GM18498 (cell line): Measurements from ENCODE around the gene YY1.
"Not testable (repeated sequence)": the region's sequence is repeated elsewhere in the genome, so short reads cannot be mapped to it uniquely, and the experiment has no call there.

ENCODE experiments used
- ATAC-seq: cut with Tn5 transposase; IDR thresholded peaks from one replicate; pipeline ENCODE4 v1.9.1; 2021; ENCODE audit warnings: mild to moderate bottlenecking, moderate library complexity; ENCODE audit not compliant: unreplicated experiment

Gene YY1

DNA sequence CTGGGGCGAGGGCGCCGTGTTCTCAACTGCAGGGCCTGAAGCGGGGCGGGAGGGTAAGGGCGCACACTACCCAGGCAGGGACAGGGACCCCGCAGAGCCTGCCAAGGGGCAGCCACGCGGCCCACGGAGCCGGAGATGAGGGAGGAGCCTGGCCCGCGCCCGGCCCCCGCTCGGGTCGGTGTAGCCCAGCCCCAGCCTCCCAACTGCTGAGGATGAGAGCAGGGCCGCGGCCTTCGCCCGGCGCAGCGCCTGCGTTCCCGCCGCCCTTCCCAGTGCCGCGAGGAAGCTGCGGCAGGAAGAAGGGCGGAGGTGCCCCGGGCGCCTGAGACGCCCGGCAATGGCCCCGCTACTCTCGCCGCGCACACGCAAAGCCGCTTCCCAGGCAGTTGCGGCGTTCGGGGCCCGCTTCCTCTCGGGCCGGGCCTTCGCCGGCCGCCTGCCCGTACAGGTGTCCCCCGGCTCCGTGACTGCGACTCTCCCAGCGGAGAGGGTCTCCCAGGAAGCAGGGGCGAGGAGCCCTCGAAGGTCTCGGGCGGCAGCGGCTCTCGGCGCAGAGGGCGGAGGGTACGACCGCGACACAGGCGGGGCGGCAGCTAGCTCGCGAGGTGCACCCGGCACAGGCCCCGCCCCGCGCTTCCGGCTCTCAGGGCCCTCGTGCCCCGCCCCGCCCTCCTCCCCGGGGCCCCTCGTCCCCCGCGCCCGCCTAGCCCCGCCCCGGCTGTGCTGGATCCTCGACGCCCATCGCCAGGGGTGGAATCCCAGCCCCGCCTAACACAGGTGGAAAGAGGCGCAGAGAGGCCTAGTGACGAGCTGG is 24.8 kb upstream of the YY1 start:
- ATAC-seq: peak; percentile 95

DNA sequence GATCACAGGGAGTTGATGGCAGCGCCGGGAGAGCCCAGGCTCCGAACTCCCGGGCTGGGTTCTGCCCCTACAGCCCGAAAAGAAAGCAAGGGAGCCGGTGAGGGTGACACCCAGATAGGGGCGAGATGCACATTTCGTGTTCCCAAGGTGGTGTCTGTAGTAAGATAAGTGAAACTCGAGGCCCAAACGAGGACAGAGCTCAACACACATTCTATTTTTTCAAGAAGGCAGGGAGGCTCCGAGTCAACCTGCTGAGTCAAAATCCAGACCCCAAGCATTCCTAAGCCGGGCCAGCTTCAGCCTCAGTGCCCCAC is 24.2 kb upstream of the YY1 start:
- no peak for ATAC-seq

DNA sequence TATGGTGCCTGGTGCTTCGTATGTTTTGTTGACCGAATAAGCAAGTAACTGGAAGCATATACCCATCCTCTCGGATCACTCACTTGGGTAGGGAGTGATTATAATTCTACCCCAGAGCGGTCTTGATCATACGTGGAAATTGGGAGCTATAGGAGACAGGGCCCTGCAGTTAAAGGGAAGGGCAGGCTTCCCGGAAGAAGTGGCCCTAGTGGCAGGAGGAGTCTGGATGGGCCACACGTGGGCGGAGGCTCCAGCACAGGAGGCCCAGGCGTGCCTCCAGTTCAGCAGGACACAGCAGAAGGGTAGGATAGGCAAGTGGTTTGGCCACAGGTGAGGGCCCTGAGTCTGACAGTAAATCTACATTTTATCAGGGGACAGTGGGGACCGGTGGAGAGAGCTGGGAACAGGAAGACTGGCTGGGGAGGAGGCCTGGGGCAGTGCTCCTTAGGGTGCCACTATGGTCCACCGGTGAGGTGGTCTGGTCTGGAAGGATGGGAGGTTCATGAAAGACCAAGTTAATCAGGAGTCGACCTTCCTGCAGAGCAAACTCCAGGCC is 23.5 kb upstream of the YY1 start:
- no peak for ATAC-seq

DNA sequence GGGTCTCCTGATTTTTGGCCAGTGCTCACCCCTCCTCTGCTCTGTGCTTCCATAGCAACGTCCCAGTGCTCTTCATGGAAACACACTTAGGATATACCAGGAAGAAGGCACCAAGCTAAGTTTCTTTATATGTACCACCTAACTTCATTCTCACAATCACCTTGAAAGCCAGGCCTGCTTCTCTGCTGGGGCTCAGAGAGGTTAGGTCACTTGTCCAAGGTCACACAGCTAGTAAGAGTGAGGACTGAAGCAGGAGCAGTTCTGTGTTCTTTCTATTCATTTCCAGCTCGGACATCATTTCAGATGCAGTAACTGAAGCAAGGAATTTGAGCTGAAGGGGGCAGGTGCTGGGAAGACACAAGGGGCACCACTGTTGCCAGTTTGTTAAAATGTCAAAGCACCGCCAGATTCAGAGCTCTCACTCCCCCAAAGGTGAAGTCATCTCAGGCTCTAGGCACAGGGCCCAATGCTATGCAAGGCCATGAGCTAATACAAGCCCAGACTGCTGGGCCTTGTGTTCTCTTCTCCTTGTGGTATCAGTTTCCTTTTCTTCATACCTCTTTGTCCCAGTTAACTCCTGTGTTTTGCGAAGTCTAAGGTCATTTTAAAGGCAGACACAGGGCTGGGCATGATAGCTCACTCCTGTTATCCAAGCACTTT is 19.7 kb upstream of the YY1 start:
- ATAC-seq: no peak

DNA sequence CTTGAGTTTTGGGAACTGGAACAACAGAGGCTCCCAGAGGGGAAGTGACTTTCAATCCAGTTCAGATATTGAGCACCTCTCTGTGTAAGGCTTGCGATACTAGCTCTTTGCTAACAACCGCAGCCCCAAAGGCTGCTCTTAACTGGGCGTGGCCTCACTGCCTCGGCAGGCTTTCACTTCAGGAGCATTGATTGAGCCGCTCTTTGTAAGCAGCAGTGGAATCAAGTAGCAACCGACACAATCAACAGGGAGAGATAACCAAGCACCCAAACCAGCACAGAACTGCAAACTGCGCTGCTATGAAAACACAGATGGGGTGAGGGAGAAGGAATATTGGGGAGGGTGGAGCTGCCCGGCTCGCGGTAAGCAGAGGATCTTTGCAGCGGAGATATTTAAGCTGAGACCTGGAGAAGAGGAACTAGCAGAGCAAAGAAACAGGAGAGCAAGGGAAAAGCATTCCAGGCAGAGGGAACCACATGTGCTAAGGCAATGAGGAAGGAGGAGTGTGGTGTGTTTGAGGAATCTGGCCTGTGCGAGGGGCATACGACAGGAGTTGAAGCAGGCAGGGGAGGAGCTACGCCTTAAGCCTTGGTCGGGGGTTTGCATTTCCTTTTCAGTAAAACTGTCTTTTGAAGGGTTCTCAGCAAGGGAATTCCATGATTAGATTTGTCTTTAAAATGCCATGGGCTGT is 17.3 kb upstream of the YY1 start:
- ATAC-seq: peak; percentile 95

DNA sequence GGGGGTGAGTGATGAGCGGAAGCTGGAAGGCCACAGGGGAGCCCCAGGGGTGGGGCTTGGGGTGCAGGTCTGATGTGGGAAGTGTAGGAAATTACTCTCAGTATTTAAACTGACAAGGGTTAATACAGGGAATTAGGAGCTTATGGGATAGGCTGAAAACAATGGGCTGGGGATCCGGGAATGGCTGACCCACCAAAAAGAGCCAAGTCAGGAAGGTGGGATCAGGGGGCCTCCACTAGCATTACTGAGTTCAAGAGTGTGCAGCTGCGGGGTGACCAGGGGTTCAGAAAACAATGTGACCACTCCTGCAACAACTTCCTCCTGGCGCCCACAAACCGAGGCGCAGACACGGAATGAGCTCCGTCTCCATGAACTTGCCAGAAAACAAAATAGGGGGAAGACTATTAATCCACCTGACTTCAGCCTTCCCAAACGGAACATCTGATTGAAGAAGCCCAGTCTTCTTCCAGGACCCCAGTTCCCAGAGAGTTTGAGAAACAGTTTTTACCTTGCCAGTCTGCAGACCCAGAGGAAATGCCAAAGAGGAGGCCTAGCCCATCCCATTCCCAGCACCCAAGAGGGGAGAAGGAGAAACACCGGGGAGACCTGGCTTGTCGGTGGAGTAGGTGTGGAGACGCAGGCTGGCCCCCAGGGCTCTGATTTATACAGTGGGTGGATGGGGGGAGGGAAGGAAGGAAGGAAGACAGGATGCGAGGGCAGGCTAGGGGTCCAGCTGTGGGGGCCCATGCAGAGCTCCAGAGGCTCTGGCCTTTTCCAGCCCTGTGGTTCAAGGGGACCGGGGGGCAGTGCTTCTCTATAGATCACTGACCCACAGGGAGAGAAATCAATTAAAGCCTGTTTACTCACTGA is 16.5 kb upstream of the YY1 start:
- peak; percentile 29 for ATAC-seq

DNA sequence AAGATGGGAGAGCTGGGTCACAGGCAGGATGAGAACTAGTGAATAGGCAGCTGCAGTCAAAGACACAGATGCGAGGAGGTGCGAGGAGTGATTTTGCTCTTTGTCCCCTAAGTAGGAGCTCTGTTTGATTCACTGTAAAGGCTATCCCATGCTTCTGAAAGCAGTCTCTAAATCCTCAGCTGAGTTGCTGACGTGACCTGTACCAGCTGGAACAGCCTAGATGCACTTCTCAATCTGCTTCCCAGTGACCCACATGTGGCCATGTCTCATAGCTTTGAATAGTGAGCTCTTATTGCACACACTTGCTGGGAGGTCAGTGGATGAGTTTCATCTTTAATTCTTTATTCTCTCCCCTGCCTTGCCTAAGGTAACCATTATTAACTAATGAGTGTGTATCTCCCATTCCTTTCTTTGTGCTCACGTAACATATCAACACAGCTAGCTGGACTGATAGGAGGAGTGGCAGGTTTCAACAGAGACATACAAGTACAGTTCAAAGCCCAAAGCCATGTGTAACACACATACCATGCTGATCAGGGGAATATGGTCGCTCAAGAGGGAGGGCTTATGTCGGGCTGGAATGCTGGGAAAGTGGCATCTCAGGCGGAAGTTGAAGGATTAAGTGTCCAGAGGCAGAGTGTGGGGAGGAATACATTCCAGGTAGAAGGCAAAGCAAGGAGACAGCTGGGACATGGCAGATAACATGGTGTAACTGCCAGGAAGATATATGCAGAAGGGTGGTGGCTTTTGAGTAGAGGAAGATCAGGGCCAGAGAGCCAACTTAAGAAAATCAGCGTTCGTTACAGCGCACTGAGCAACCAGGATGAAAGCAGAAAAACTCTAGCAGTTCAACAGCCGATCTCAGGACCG is 15.4 kb upstream of the YY1 start:
- no peak for ATAC-seq

DNA sequence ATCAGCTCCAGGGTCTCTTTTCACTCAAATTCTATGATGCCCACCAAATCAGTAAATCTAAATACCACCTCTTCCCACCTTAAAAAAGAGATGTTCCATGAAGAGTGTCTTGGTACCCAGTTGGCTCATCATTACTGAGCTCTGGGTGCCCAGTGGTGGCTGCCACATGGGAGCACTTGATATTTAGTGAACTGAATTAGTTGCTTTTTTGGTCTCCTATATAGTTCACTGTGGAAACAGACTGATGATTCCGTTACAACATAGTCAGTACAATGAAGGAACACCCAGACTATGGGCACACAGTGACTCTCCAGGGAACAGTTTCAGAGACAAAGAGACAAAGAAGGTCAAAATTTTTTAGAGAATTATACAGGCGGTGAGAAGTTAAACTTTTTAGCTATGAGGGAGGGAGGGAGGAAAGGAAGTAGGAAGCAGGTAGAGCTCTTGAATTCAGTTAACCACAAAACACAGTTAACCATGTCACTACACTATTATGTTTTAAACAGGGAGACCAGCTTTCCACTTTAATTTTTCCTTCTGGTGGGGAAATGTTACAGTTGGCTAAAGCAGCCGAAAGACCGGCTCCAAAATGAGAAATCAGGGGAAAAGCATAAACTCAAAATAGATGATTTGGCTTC is 14.6 kb upstream of the YY1 start:
- no peak for ATAC-seq

DNA sequence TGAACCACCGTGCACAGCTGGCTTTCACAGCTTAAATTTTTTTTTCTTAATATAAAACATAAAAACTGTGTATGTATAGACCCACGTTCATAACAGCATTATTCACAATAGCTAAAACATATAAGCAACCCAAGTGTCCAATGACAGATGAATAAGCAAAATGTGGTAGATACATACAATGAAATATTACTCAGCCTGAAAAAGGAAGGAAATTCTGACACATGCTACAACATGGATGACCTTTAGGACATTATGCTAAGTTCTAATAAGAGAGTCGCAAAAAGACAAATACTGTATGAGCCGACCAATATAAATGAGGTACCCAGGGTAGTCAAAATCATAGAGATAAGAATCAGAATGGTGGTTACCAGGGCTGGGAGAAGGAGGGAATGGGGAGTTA is 13.8 kb upstream of the YY1 start:
- no peak for ATAC-seq

DNA sequence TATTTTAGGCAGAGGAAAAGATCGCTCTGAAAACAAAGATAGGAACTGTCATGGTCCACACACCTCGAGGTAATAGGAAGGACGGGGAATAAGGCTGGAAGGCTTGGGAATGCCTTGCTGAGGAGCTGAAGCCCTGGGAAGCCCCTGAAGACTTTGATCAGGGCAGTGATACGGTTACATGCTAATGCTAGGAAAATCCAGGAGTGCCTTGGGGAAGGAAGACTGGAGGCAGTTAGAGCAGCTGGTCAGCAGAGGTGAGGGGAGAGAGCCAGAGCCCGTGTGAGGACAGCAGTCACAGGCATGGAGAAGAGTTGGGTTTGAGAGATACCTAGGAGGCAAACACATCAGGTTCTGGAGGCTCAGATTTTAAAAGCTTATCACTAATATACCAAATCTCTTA is 8.6 kb upstream of the YY1 start:
- ATAC-seq: no peak

DNA sequence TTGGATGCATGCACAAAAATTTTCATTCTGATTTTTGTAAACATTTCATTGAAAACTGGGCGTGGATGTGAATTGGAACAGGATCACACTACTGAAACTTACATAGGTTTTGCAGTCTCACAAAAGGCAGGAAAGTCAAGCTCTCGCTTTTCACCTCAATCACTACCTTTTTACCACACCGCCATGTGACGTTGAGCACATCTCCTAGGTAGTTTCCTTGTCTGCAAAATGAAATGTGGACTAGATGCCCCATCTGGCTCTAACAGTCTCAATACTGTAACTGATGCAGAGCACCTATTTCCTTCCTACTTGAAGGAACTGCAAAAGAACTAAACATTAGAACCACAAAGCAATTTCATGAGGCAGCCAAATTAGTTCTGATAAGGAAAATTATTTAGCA is 4.4 kb upstream of the YY1 start:
- no peak for ATAC-seq

DNA sequence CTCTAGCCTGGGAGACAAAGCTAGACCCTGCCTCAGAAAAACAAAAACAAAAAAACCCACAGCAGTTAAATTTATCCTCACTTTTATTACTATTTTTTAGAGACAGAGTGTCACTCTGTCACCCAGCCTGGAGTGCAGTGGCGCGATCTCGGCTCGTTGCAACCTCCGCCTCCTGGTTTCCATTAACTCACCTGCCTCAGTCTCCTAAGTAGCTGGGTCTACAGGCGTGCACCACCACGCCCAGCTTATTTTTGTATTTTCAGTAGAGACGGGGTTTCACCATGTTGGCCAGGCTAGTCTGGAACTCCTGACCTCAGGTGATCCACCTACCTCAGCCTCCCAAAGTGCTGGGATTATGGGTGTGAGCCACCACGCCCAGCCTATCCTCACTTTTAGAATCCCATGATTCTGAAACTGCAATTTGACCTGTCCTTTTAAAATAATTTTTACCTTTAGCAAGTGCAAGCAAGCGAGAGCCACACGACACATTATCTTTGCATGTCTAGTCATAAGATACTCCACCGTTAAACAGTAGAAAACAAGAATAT is 2.6 kb upstream of the YY1 start:
- not testable (repeated sequence) for ATAC-seq

DNA sequence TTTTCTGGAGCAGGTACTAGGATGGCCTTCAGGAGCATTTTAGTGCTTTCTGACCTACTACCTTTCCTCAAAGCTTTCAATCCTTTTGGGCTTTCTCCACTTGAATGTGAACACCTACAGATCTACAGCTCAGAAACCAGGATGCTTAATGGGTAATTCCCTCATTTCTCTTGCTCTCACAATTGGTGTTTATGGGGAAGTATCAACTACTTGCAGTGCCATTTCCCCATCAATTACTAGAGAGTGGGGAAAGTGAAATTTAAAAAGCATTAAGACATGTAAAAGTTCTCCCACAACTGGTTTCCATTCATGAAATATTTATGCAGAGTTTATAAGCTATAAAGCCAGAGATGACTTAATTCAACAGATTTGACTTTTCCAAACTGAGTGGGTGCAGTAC is 2.1 kb upstream of the YY1 start:
- no peak for ATAC-seq

DNA sequence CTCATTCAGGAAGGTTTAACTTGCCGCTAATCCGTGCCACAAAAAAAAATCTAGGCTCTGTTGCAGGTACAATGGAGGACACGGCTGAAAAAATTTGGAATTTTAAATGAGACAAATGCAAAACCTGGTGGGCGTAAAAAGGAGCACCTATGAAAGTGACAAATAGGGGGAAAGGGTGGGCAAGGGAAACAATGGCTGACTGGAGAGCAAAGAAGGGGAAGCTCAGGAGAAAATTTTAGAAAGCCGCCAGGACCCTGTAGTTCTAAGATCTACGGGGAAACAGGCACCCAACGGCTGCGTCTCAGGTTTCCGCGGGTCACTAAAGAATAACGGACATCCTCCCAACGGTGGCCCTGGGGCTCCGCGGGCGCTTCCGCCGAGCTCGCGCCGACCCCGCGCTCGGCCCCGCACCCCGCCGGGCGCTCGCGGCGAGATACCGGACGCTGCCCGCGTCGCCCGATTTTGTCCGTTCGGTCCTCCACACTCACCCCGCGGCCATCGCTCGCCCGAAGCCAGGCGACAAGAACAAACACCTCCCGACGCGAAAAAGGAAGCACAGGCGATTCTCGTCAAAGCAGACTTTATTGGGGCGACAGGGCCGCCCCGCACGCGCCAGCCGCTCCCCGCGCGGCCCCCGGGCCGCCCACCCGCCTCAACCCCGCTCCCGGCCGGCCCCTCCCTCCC is 1.1 kb upstream of the YY1 start:
- ATAC-seq: peak; percentile 13

DNA sequence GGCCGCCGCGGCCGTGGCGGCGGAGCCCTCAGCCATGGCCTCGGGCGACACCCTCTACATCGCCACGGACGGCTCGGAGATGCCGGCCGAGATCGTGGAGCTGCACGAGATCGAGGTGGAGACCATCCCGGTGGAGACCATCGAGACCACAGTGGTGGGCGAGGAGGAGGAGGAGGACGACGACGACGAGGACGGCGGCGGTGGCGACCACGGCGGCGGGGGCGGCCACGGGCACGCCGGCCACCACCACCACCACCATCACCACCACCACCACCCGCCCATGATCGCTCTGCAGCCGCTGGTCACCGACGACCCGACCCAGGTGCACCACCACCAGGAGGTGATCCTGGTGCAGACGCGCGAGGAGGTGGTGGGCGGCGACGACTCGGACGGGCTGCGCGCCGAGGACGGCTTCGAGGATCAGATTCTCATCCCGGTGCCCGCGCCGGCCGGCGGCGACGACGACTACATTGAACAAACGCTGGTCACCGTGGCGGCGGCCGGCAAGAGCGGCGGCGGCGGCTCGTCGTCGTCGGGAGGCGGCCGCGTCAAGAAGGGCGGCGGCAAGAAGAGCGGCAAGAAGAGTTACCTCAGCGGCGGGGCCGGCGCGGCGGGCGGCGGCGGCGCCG is 381 bp downstream of the YY1 start:
- ATAC-seq: peak; percentile 1

DNA sequence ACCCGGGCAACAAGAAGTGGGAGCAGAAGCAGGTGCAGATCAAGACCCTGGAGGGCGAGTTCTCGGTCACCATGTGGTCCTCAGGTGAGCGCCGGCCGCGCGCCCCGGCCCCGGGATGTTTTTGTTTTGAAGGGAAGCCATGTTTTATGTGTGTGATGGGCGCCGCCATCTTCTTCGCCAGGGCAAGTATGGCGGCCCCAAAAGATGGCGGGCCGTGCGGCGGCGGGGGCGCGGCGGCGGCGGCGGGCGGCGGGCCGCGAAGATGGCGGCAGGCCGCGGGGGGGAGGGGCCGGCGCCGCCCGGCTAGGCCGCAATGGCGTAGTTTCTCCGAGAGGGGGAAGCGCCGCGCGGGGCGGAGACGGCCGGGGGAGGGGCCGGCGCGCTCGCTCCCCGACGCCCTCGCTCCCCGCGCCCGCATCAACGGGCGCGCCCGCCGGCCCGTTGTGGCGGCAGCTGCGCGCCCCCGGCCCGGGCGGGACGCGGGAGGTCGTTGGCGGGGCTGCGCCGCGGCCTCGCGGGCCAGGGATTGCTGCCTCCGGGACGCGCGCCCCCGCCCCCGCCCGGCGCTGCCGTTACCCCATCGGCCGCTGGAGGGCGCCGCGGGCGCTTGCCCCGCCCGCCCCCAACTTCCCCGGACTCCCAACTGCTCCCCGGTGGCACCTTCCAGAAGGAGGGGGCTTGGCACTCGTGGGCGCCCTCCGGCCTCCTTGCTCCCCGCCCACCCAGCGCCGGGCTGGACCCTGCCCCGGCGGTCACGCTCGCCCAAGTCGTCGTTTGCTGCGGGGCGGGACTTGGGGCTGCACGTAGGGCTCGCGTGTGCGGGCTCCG is 1.1 kb downstream of the YY1 start:
- peak; percentile 41 for ATAC-seq

DNA sequence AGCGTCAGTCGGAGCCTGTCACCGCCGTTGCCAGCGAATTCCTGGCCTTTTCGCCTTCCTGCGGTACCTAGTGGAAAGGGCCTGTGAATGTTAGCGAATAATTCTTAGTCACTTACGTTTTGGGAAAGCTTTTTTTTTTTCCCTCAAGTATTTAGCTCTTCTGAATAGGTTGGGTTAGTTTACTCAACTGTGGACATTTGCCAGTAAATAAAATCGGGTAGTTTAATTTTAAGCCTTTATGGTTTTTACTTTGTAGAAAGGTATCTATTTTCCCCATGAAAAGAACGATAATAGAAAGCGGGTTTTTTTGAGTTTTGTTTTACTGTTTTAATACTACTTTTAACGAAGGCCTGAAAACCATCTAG is 1.7 kb downstream of the YY1 start:
- ATAC-seq: no peak
